CD4-positive, alpha-beta T cell (primary cell): ENCODE measurements around the gene YPEL5. TPM values are rescaled to one million over a fixed set of nuclear protein-coding genes. Genes with fewer than 3 reads are reported as not detected.

Experiments used
- ATAC-seq: fragments of 200-7000 bp; cut with Tn5 transposase; one replicate; pipeline ENCODE4 v1.10.0; 2022; ENCODE audit warnings: mild to moderate bottlenecking; ENCODE audit not compliant: poor library complexity
- CTCF ChIA-PET: fragments of 350-600 bp; sonication (Branson Sonifier 250); formaldehyde crosslinking; loops from one replicate; lab custom pipeline; 2021; ENCODE audit warnings: antibody characterized with exemption, inconsistent platforms; lab: Charles Lee
- POLR2A ChIA-PET: fragments of 350-600 bp; sonication (Branson Sonifier 250); formaldehyde crosslinking; loops from one replicate; lab custom pipeline; 2021; ENCODE audit warnings: antibody characterized with exemption, inconsistent platforms; lab: Charles Lee
- DNase-seq, 14 experiments: peaks; one replicate each; pipeline ENCODE4 v3.0.0-alpha.2; 2013 to 2020; ENCODE audit warnings: mixed read lengths in 2 of 14
- H3K27ac ChIP-seq, 2 donors: one replicate each; pipeline versions ENCODE4 v1.5.1 to v1.7.0; 2013; ENCODE audit warnings: low read length in 2 of 2, low read depth in 1 of 2, mild to moderate bottlenecking in 1 of 2
- H3K27me3 ChIP-seq, 2 experiments: 1 replicate in 1 of 2; 2 replicates in 1 of 2; pipeline versions ENCODE4 v1.6.1 to v1.7.0; 2013; ENCODE audit warnings: low read length in 2 of 2, control low read depth in 1 of 2, mild to moderate bottlenecking in 1 of 2, moderate library complexity in 1 of 2; ENCODE audit not compliant: insufficient read depth in 2 of 2, control insufficient read depth in 1 of 2
- H3K36me3 ChIP-seq: one replicate; pipeline ENCODE4 v1.6.1; 2013; ENCODE audit warnings: low read length, control low read depth; ENCODE audit not compliant: insufficient read depth
- H3K4me1 ChIP-seq: one replicate; pipeline ENCODE4 v1.6.1; 2013; ENCODE audit warnings: low read length, control low read depth; ENCODE audit not compliant: insufficient read depth
- H3K4me3 ChIP-seq: one replicate; pipeline ENCODE4 v1.5.1; 2013; ENCODE audit warnings: mild to moderate bottlenecking, low read length, moderate library complexity
- H3K9me3 ChIP-seq, 2 experiments: 1 replicate in 1 of 2; 2 replicates in 1 of 2; pipeline versions ENCODE4 v1.6.1 to v1.7.0; 2013; ENCODE audit warnings: low read length in 2 of 2, mild to moderate bottlenecking in 2 of 2, control low read depth in 1 of 2, moderate library complexity in 1 of 2; ENCODE audit not compliant: control insufficient read depth in 1 of 2, insufficient read depth in 1 of 2
- H3K27ac Mint-ChIP-seq: one replicate; pipeline ENCODE4 v1.8.0; 2020; ENCODE audit warnings: mixed read lengths
- H3K27me3 Mint-ChIP-seq: one replicate; pipeline ENCODE4 v1.8.0; 2021; ENCODE audit warnings: mixed read lengths
- H3K36me3 Mint-ChIP-seq: one replicate; pipeline ENCODE4 v1.8.0; 2021; ENCODE audit warnings: low read depth, mixed read lengths
- H3K4me1 Mint-ChIP-seq: one replicate; pipeline ENCODE4 v1.8.0; 2021; ENCODE audit warnings: low read depth, mixed read lengths
- H3K4me3 Mint-ChIP-seq: one replicate; pipeline ENCODE4 v1.8.0; 2020; ENCODE audit warnings: mild to moderate bottlenecking, mixed read lengths
- H3K9me3 Mint-ChIP-seq: one replicate; pipeline ENCODE4 v1.8.0; 2020; ENCODE audit warnings: mixed read lengths
- CTCF ChIP-seq: fragments of 200-600 bp; IDR thresholded peaks from one replicate; pipeline ENCODE4 v1.8.0; 2022; ENCODE audit warnings: antibody characterized with exemption, mild to moderate bottlenecking
- intact Hi-C, 2 experiments: fragments of 100-400 bp; cut with DNase I in 1 of 2; cut with micrococcal nuclease in 1 of 2; formaldehyde crosslinking; loops; one replicate each; pipeline versions ENCODE4 v1.15.1 to v1.9.0; 2023 to 2025; cut with DNase I, micrococcal nuclease
- total RNA-seq, 174 experiments: library from RNA in 2 of 174; stranded (reverse) in 2 of 174; gene quantifications; one replicate each; pipeline ENCODE4 v1.2.3 and lab custom pipeline; 2021 to 2026

YPEL5 gene
- total RNA-seq, 2 experiments from 2014 or later: 932 to 972 TPM

GRCh38 chr2:30155889-30156658 is 9.3 kb downstream of the YPEL5 start:
- intact Hi-C loops: loop anchor here in 1 of 2 experiments (10.0 kb wide), 1 partner anchor 1079 kb away; the partner anchor contains the start of gene EHD3
- Histone ChIP-seq H3K27ac (no peak overlapping the region), H3K36me3 (peaks cover 82% of the 10 kb centered on the region), H3K9me3 (no peaks in the 10 kb centered on the region), H3K4me1 (peaks cover 6% of the 10 kb centered on the region), H3K27me3 (no peaks in the 10 kb centered on the region), H3K4me3 (no peak overlapping the region)
- Mint-ChIP-seq H3K36me3 (peaks cover 90% of the 10 kb centered on the region), H3K4me3 (peak overlapping the region; percentile 11), H3K9me3 (no peaks in the 10 kb centered on the region), H3K27me3 (no peaks in the 10 kb centered on the region), H3K4me1 (peaks cover 80% of the 10 kb centered on the region), H3K27ac (peak overlapping the region; percentile 38)
- CTCF ChIA-PET: interaction anchor here (1.7 to 2.3 kb wide), 2 partner anchors 9 to 21 kb away, joined by 6 to 13 read pairs; no protein-coding TSS in a partner anchor
- ATAC-seq: no peak
- POLR2A ChIA-PET: interaction anchor here (1.9 to 3.5 kb wide), 2 partner anchors 8 to 9 kb away, joined by 4 to 22 read pairs; partner anchors contain the start of gene YPEL5
- TF ChIP-seq CTCF: no peak
- DNase-seq: no peak

- Mint-ChIP-seq H3K4me3 (no peak overlapping the region), H3K27ac (peak overlapping the region; percentile 53), H3K9me3 (no peaks in the 10 kb centered on the region), H3K27me3 (no peaks in the 10 kb centered on the region), H3K36me3 (peaks cover 92% of the 10 kb centered on the region), H3K4me1 (peaks cover 74% of the 10 kb centered on the region)
- Histone ChIP-seq H3K4me3 (no peak overlapping the region), H3K9me3 (no peaks in the 10 kb centered on the region), H3K4me1 (peaks cover 6% of the 10 kb centered on the region), H3K27me3 (no peaks in the 10 kb centered on the region), H3K36me3 (peaks cover 81% of the 10 kb centered on the region), H3K27ac (no peak overlapping the region)
- no peak for TF ChIP-seq CTCF
- DNase-seq (no peak), ATAC-seq (no peak)
- intact Hi-C loops: loop anchor here in 1 of 2 experiments (10.0 kb wide), 1 partner anchor 1077 kb away; the partner anchor contains the start of gene EHD3
- CTCF ChIA-PET: interaction anchor here (1.9 kb wide), 1 partner anchor 10 kb away, joined by 7 read pairs; no protein-coding TSS in a partner anchor
- POLR2A ChIA-PET: interaction anchor here (3.5 kb wide), 1 partner anchor 11 kb away, joined by 22 read pairs; the partner anchor contains the start of gene YPEL5
Observed at GRCh38 chr2:30157616-30158015, 10.8 kb downstream of the YPEL5 start.

- Mint-ChIP-seq H3K4me3 (no peak overlapping the region), H3K27ac (peak overlapping the region; percentile 74), H3K9me3 (no peaks in the 10 kb centered on the region), H3K4me1 (peaks cover 58% of the 10 kb centered on the region), H3K27me3 (no peaks in the 10 kb centered on the region), H3K36me3 (peaks cover 84% of the 10 kb centered on the region)
- H3K4me3 ChIP-seq: no peak overlapping the region
- ChIA-PET CTCF (interaction anchor here (1.3 kb wide), 1 partner anchor 9 kb away, joined by 3 read pairs; no protein-coding TSS in a partner anchor), POLR2A (interaction anchor here (0.8 kb wide), 1 partner anchor 553 kb away, joined by 3 read pairs; no protein-coding TSS in a partner anchor)
- H3K27ac ChIP-seq: no peak overlapping the region
- ATAC-seq (no peak), DNase-seq (no peak)
- no peaks in the 10 kb centered on the region for H3K4me1 ChIP-seq
- peaks cover 72% of the 10 kb centered on the region for H3K36me3 ChIP-seq
- intact Hi-C loops: loop anchor here (2.0 to 10.0 kb wide), 9 partner anchors 13 to 1365 kb away; partner anchors contain the start of genes EHD3 (in 1 of the 2), LBH (in 1 of the 2) and YPEL5 (in 1 of the 2)
- no peak for TF ChIP-seq CTCF
- H3K9me3 ChIP-seq: no peaks in the 10 kb centered on the region
- H3K27me3 ChIP-seq: no peaks in the 10 kb centered on the region
Observed at GRCh38 chr2:30159766-30160165, 13.0 kb downstream of the YPEL5 start.
